ENCODE measurements around the gene MAN1B1. TPM values are rescaled to one million over a fixed set of nuclear protein-coding genes. Genes with fewer than 3 reads are reported as not detected.
"Not testable (repeated sequence)": the region's sequence is repeated elsewhere in the genome, so short reads cannot be mapped to it uniquely, and the experiment has no call there.

The MAN1B1 gene
- total and polyA plus RNA-seq, 12 donors = 16.9 to 71.4 (median 22.0) TPM

GRCh38 chr9:137123468-137123837, 36.7 kb downstream of the MAN1B1 start:
- no peaks in the 10 kb centered on the region for H3K36me3 ChIP-seq
- 78 to 85% methylated on average over 5 of the region's 5 CpGs for WGBS, 2 donors
- H3K4me3 ChIP-seq = no peak overlapping the region
- peaks cover 8 to 25% (median 21%) of the 10 kb centered on the region in 9 donors for H3K4me1 ChIP-seq
- H3K9me3 ChIP-seq = no peaks in the 10 kb centered on the region
- H3K27ac ChIP-seq = no peak overlapping the region
- intact Hi-C loops (cut with DNase I) = loop anchor here in 6 of 10 donors (2.0 to 5.0 kb wide), 3 partner anchors 103 to 105 kb away; partner anchors contain the start of genes RNF224 (in 5 of the 6) and CYSRT1 (in 2 of the 6)
- H3K27me3 ChIP-seq = no peaks in the 10 kb centered on the region
- no peak for TF ChIP-seq CTCF (IDR thresholded peaks at IDR 0.05)
- DNase-seq = no peak
- ATAC-seq = no peak

- H3K4me3 ChIP-seq, H3K27ac ChIP-seq, H3K27me3 ChIP-seq, H3K9me3 ChIP-seq, DNase-seq, ATAC-seq, H3K36me3 ChIP-seq: not testable (repeated sequence)
- intact Hi-C loops (cut with DNase I) = loop anchor here in 6 of 10 donors (2.0 to 5.0 kb wide), 3 partner anchors 103 to 105 kb away; partner anchors contain the start of genes RNF224 (in 5 of the 6) and CYSRT1 (in 2 of the 6)
- H3K4me1 ChIP-seq = peaks cover 9 to 31% (median 26%) of the 10 kb centered on the region in 9 donors
- 92 to 95% methylated on average over 5 of the region's 5 CpGs for WGBS, 2 donors
Measured at GRCh38 chr9:137123952-137124462, 37.2 kb downstream of the MAN1B1 start.

GRCh38 chr9:137126786-137127185, 40.0 kb downstream of the MAN1B1 start:
- H3K27ac ChIP-seq = peak overlapping the region in 7 of 10 donors; percentile 58 to 87 (median 70)
- intact Hi-C loops (cut with DNase I) = no loop called here
- H3K4me1 ChIP-seq = peaks cover 9 to 42% (median 28%) of the 10 kb centered on the region in 9 donors
- WGBS, 2 donors = 31 to 47% methylated on average over 3 of the region's 3 CpGs
- peak overlapping the region in 8 of 10 donors; percentile 16 to 94 (median 44) for H3K4me3 ChIP-seq
- DNase-seq (no peak), ATAC-seq (no peak)
- TF ChIP-seq CTCF (IDR thresholded peaks at IDR 0.05) = no peak
- H3K36me3 ChIP-seq = no peaks in the 10 kb centered on the region
- peaks cover 0 to 14% (median 0%) of the 10 kb centered on the region in 7 donors for H3K27me3 ChIP-seq
- peaks cover 0 to 15% (median 0%) of the 10 kb centered on the region in 11 donors for H3K9me3 ChIP-seq

GRCh38 chr9:137127301-137128157, 40.7 kb downstream of the MAN1B1 start:
- peaks cover 0 to 15% (median 0%) of the 10 kb centered on the region in 11 donors for H3K9me3 ChIP-seq
- no peak for TF ChIP-seq CTCF (IDR thresholded peaks at IDR 0.05)
- H3K27ac ChIP-seq = peak overlapping the region in 7 of 10 donors; percentile 58 to 87 (median 70)
- no peaks in the 10 kb centered on the region for H3K36me3 ChIP-seq
- intact Hi-C loops (cut with DNase I) = no loop called here
- WGBS, 2 donors = 31 to 32% methylated on average over 24 of the region's 24 CpGs
- ATAC-seq (peak in 3 of 8 donors; percentile 3 to 20 (median 12)), DNase-seq (no peak)
- H3K27me3 ChIP-seq = peaks cover 0 to 19% (median 2%) of the 10 kb centered on the region in 7 donors
- H3K4me3 ChIP-seq = peak overlapping the region in 8 of 10 donors; percentile 16 to 94 (median 44)
- H3K4me1 ChIP-seq = peaks cover 9 to 42% (median 28%) of the 10 kb centered on the region in 9 donors

Data from heart right ventricle (tissue), 16 donors.